ENCODE measurements around the gene CAMK1D. TPM values are rescaled to one million over a fixed set of nuclear protein-coding genes. Genes with fewer than 3 reads are reported as not detected.

Gene CAMK1D
- total and polyA plus RNA-seq, 3 donors from 2014 or later: 10.0 to 14.5 (median 14.0) TPM

GRCh38 chr10:12465385-12466136, 116.2 kb downstream of the CAMK1D start:
- intact Hi-C loops (cut with DNase I; ENCODE audit: low total_unique reads): no loop called here
- Histone ChIP-seq H3K27ac (no peak overlapping the region), H3K4me3 (no peak overlapping the region), H3K4me1 (no peaks in the 10 kb centered on the region), H3K27me3 (no peaks in the 10 kb centered on the region), H3K9me3 (no peaks in the 10 kb centered on the region), H3K36me3 (ENCODE audit: low read depth, missing control alignments) (no peaks in the 10 kb centered on the region)
- WGBS, 2 donors: 88 to 93% methylated on average over 9 of the region's 9 CpGs
- no peak for DNase-seq
- TF ChIP-seq CTCF (IDR thresholded peaks at IDR 0.05) (no peak), POLR2A (IDR thresholded peaks at IDR 0.05) (no peak)

- no peaks in the 10 kb centered on the region for H3K27me3 ChIP-seq
- H3K4me1 ChIP-seq: no peaks in the 10 kb centered on the region
- no peaks in the 10 kb centered on the region for H3K9me3 ChIP-seq
- WGBS, 2 donors: 80 to 88% methylated on average over 17 of the region's 17 CpGs
- H3K4me3 ChIP-seq: no peak overlapping the region
- DNase-seq: no peak
- intact Hi-C loops (cut with DNase I; ENCODE audit: low total_unique reads): no loop called here
- TF ChIP-seq POLR2A (IDR thresholded peaks at IDR 0.05): no peak
- TF ChIP-seq CTCF (IDR thresholded peaks at IDR 0.05): no peak
- no peaks in the 10 kb centered on the region for H3K36me3 ChIP-seq (ENCODE audit: low read depth, missing control alignments)
- no peak overlapping the region for H3K27ac ChIP-seq
Measured at GRCh38 chr10:12466704-12467305, 117.5 kb downstream of the CAMK1D start.

- Histone ChIP-seq H3K4me3 (no peak overlapping the region), H3K27ac (no peak overlapping the region), H3K36me3 (ENCODE audit: low read depth, missing control alignments) (no peaks in the 10 kb centered on the region), H3K27me3 (no peaks in the 10 kb centered on the region), H3K9me3 (no peaks in the 10 kb centered on the region), H3K4me1 (no peaks in the 10 kb centered on the region)
- DNase-seq: no peak
- 92 to 95% methylated on average over 5 of the region's 5 CpGs for WGBS, 2 donors
- intact Hi-C loops (cut with DNase I; ENCODE audit: low total_unique reads): no loop called here
- TF ChIP-seq CTCF (IDR thresholded peaks at IDR 0.05) (no peak), POLR2A (IDR thresholded peaks at IDR 0.05) (no peak)
Measured at GRCh38 chr10:12469345-12469744, 120.0 kb downstream of the CAMK1D start.

- H3K36me3 ChIP-seq (ENCODE audit: low read depth, missing control alignments): no peaks in the 10 kb centered on the region
- WGBS, 2 donors: 93 to 96% methylated on average over 8 to 10 of the region's 10 CpGs
- no peak overlapping the region for H3K4me3 ChIP-seq
- intact Hi-C loops (cut with DNase I; ENCODE audit: low total_unique reads): no loop called here
- no peak for DNase-seq
- H3K27ac ChIP-seq: no peak overlapping the region
- H3K4me1 ChIP-seq: no peaks in the 10 kb centered on the region
- TF ChIP-seq POLR2A (IDR thresholded peaks at IDR 0.05) (no peak), CTCF (IDR thresholded peaks at IDR 0.05) (no peak)
- no peaks in the 10 kb centered on the region for H3K9me3 ChIP-seq
- H3K27me3 ChIP-seq: no peaks in the 10 kb centered on the region
Measured at GRCh38 chr10:12470719-12471118, 121.4 kb downstream of the CAMK1D start.

All from testis (tissue), 3 donors.